ENCODE results near the gene CRACR2B. TPM values are rescaled to one million over a fixed set of nuclear protein-coding genes. Genes with fewer than 3 reads are reported as not detected.

CRACR2B gene
- total and polyA plus RNA-seq, 2 of the 8 experiments (the other 6 are each of a cell fraction or from before 2014, with no cell fraction given): 18.2 to 26.4 TPM

DNA sequence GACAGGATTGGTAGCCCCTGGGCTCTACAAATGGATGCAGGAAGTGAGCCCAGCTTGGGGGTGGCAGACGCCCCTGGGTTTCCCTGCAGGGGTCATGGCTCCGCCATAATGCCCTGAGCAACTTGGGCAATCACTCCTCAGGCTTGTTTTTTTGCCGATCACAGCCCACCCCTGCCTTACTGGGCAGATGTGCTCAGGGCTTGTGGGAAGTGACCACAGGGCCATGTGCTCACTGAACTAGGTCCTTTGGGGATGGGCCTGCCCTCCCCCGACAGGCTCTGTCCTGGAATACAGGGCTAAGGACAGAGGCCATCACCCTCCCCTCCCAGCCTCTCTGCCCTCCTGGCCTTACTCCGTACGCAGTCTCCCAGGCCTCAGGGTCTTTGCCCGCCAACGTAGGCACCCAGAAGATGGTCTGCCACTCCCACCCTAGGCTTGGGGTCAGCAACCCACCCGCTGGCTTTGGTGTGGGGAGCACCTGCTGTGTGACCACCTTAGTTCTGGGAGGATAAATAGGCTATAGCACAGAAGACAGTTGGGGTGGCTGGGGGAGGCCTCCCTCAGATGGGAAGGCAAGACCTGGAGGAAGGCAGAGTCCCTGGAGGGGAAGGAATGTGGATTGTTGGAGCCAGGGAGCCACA, 14.1 kb upstream of the CRACR2B start:
- 87% methylated on average over 9 of the region's 9 CpGs; no CpG with 5 or more reads in 1 of the 2 experiments for WGBS, 2 experiments (ENCODE audit: extremely low coverage in 1 of 2, insufficient coverage in 1 of 2, insufficient read length in 1 of 2, insufficient replicate concordance in 2 of 2, low coverage in 1 of 2, low lambda C conversion rate in 2 of 2, missing lambda C conversion rate in 1 of 2)
- no peaks in the 10 kb centered on the region; a peak in 2 of 7 replicates for H3K27me3 ChIP-seq (replicated peaks in 1 of 4; ENCODE audit: control insufficient read depth in 3 of 4, extremely low read depth in 1 of 4, insufficient read depth in 3 of 4, low read length in 3 of 4)
- POLR2A ChIA-PET (ENCODE audit: partially characterized antibody): interaction anchor here (0.5 to 53.0 kb wide), 10 partner anchors 2 to 277 kb away, joined by 3 to 1917 read pairs (median 4); partner anchors contain the start of genes CD151, CEND1, CRACR2B and GATD1

More for the DNA sequence above, 14.1 kb upstream of the CRACR2B start:
- Histone ChIP-seq H2AFZ (ENCODE audit: low read length) (no peak overlapping the region), H2BK15ac (ENCODE audit: low read length) (no peak overlapping the region), H3K56ac (replicated peaks; ENCODE audit: insufficient read length, low read depth, low read length) (no peak overlapping the region), H3K4me1 (replicated peaks in 1 of 4; ENCODE audit: control insufficient read depth in 3 of 4, insufficient read depth in 4 of 4, low read length in 3 of 4) (peaks cover under 1 to 13% (median 4%) of the 10 kb centered on the region in 4 experiments; a peak in 6 of 7 replicates), H3K14ac (ENCODE audit: insufficient read length) (no peak overlapping the region), H3K36me3 (ENCODE audit: control insufficient read depth in 2 of 4, insufficient read depth in 4 of 4, low read length in 3 of 4) (peaks cover 16 to 29% (median 26%) of the 10 kb centered on the region in 4 experiments), H2BK12ac (ENCODE audit: low read depth, low read length) (no peak overlapping the region), H4K5ac (ENCODE audit: insufficient read length, low read depth, low read length) (no peak overlapping the region), H4K8ac (ENCODE audit: extremely low read depth, insufficient read depth, low read length) (no peak overlapping the region; the same call in 1 of the 2 replicates), H4K20me1 (replicated peaks in 1 of 2; ENCODE audit: control insufficient read depth in 1 of 2, insufficient read depth in 2 of 2, low read length in 2 of 2) (peaks cover 10 to 22% of the 10 kb centered on the region in 2 experiments), H3K27ac (ENCODE audit: low read depth, low read length) (no peak overlapping the region), H2BK5ac (ENCODE audit: low read depth, low read length) (peak overlapping the region; percentile 73; the same call in 1 of the 2 replicates), H3K9me3 (ENCODE audit: insufficient read depth in 2 of 2, low read depth in 1 of 2, low read length in 1 of 2) (no peaks in the 10 kb centered on the region), H3K4ac (replicated peaks; ENCODE audit: insufficient read length, low read depth, low read length) (no peak overlapping the region), H2BK120ac (replicated peaks; ENCODE audit: low read depth, low read length) (no peak overlapping the region), H3K23me2 (ENCODE audit: low read depth, low read length) (peaks cover 5% of the 10 kb centered on the region; the same call in 1 of the 2 replicates), H3K9ac (replicated peaks in 1 of 4; ENCODE audit: extremely low read depth in 1 of 4, low read depth in 3 of 4, low read length in 3 of 4) (no peak overlapping the region), H3K18ac (ENCODE audit: extremely low read depth, low read length) (no peak overlapping the region), H4K91ac (replicated peaks; ENCODE audit: insufficient read length, low read length) (no peak overlapping the region), H3K4me2 (ENCODE audit: insufficient read depth in 1 of 2, low read depth in 2 of 2, low read length in 2 of 2) (no peak overlapping the region), H2AK5ac (ENCODE audit: low read depth, low read length) (peak overlapping the region; percentile 82; the same call in 1 of the 2 replicates), H3K23ac (ENCODE audit: insufficient read length) (no peak overlapping the region), H3K79me2 (ENCODE audit: control insufficient read depth in 1 of 2, insufficient read depth in 2 of 2, low read length in 2 of 2) (peaks cover 7 to 31% of the 10 kb centered on the region in 2 experiments; a peak in 3 of 4 replicates), H3K4me3 (ENCODE audit: extremely low read depth in 1 of 4, insufficient read depth in 2 of 4, low read depth in 3 of 4, low read length in 4 of 4) (no peak overlapping the region), H2BK20ac (ENCODE audit: low read length) (no peak overlapping the region), H3K79me1 (ENCODE audit: low read depth, low read length) (no peaks in the 10 kb centered on the region)
- FAIRE-seq (no peak), DNase-seq (ENCODE audit: low read depth in 1 of 2, low spot score in 2 of 2) (no peak)
- CTCF ChIA-PET (ENCODE audit: partially characterized antibody): interaction anchor here (0.6 to 2.2 kb wide), 2 partner anchors 21 kb away, joined by 3 to 5 read pairs; no protein-coding TSS in a partner anchor
- no peak for TF ChIP-seq YY1 (IDR thresholded peaks at IDR 0.05; ENCODE audit: low read depth, low read length)
- TF ChIP-seq POLR2A (IDR thresholded peaks at IDR 0.05; ENCODE audit: control extremely low read depth in 1 of 2, low read depth in 2 of 2, low read length in 2 of 2): peak; percentile 73 to 77
- no peak for TF ChIP-seq HDAC2 (IDR thresholded peaks at IDR 0.05; ENCODE audit: borderline replicate concordance in 1 of 2, low read depth in 2 of 2, low read length in 2 of 2)
- no peak for TF ChIP-seq MAFK (IDR thresholded peaks at IDR 0.05; ENCODE audit: low read depth, low read length)
- no peak for TF ChIP-seq FOSL1 (IDR thresholded peaks at IDR 0.05; ENCODE audit: insufficient read depth, low read depth, low read length)
- no peak for TF ChIP-seq SAP30 (IDR thresholded peaks at IDR 0.05; ENCODE audit: insufficient read depth, insufficient replicate concordance, low read length)
- no peak for TF ChIP-seq SP4 (IDR thresholded peaks at IDR 0.05; ENCODE audit: low read length)
- 0 out of 2 replicates have a peak, but pooled peaks have one; percentile 28 for TF ChIP-seq MAX (IDR thresholded peaks at IDR 0.05)
- peak; percentile 83 for TF ChIP-seq POLR2AphosphoS5 (IDR thresholded peaks at IDR 0.05; ENCODE audit: low read depth, low read length)

All from H1 (cell line).